Measurements from ENCODE around the gene CAND1.

GRCh38 chr12:67326637-67327036 is 57.5 kb downstream of the CAND1 start:
- TF ChIP-seq CTCF (conservative IDR thresholded peaks at IDR 0.05) (no peak), ZFX (IDR thresholded peaks at IDR 0.05) (no peak)

All from C4-2B (cell line).